Measurements from ENCODE around the gene ATP5ME. TPM values are rescaled to one million over a fixed set of nuclear protein-coding genes. Genes with fewer than 3 reads are reported as not detected.
A peak's percentile ranks its signal among the peaks of the same experiment; 100 is the strongest.

The ATP5ME gene
- total and polyA plus RNA-seq, 2 of the 13 experiments (the other 11 are each of a cell fraction or from before 2014, with no cell fraction given): 305 to 753 TPM

GRCh38 chr4:687048-687970 lies 13.2 kb upstream of the ATP5ME start (continued):
- TF ChIP-seq GZF1 (CRISPR knock-in tag; IDR thresholded peaks at IDR 0.05) (no peak), DR1 (CRISPR knock-in tag; IDR thresholded peaks at IDR 0.05) (peak; percentile 34), ARID4A (CRISPR knock-in tag; IDR thresholded peaks at IDR 0.05; ENCODE audit: borderline replicate concordance) (peak; percentile 59; the same call in 1 of the 2 replicates), EEA1 (CRISPR knock-in tag; IDR thresholded peaks at IDR 0.05; ENCODE audit: borderline replicate concordance) (no peak), MAX (IDR thresholded peaks at IDR 0.05) (no peak), ZIK1 (CRISPR knock-in tag; IDR thresholded peaks at IDR 0.05; ENCODE audit: borderline replicate concordance, low read depth) (peak; percentile 44; the same call in 1 of the 2 replicates), ZNF547 (CRISPR knock-in tag; IDR thresholded peaks at IDR 0.05) (0 out of 2 replicates have a peak, but pooled peaks have one; percentile 49), ZSCAN29 (CRISPR knock-in tag; conservative IDR thresholded peaks at IDR 0.05) (0 out of 2 replicates have a peak, but pooled peaks have one; percentile 57), CBX2 (IDR thresholded peaks at IDR 0.05; ENCODE audit: low read depth, low read length) (no peak), CBX2 (CRISPR knock-in tag; IDR thresholded peaks at IDR 0.05; ENCODE audit: low read depth) (no peak), ZNF678 (CRISPR knock-in tag; IDR thresholded peaks at IDR 0.05) (no peak), SUZ12 (IDR thresholded peaks at IDR 0.05; ENCODE audit: low read depth, low read length) (no peak), YY1 (IDR thresholded peaks at IDR 0.05; ENCODE audit: insufficient read depth, insufficient replicate concordance, low read depth, low read length) (no peak), ZBED4 (CRISPR knock-in tag; IDR thresholded peaks at IDR 0.05; ENCODE audit: borderline replicate concordance) (peak; percentile 54; the same call in 1 of the 2 replicates), HDAC1 (CRISPR knock-in tag; IDR thresholded peaks at IDR 0.05) (no peak), ZBTB20 (CRISPR knock-in tag; IDR thresholded peaks at IDR 0.05; ENCODE audit: borderline replicate concordance, low read depth) (0 out of 2 replicates have a peak, but pooled peaks have one; percentile 33)
- TF ChIP-seq, protein P1, sequence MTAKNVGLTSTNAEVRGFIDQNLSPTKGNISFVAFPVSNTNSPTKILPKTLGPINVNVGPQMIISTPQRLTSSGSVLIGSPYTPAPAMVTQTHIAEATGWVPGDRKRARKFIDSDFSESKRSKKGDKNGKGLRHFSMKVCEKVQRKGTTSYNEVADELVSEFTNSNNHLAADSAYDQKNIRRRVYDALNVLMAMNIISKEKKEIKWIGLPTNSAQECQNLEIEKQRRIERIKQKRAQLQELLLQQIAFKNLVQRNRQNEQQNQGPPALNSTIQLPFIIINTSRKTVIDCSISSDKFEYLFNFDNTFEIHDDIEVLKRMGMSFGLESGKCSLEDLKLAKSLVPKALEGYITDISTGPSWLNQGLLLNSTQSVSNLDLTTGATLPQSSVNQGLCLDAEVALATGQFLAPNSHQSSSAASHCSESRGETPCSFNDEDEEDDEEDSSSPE (CRISPR knock-in tag; IDR thresholded peaks at IDR 0.05): no peak; the same call in 1 of the 2 replicates
- TF ChIP-seq, protein P2, sequence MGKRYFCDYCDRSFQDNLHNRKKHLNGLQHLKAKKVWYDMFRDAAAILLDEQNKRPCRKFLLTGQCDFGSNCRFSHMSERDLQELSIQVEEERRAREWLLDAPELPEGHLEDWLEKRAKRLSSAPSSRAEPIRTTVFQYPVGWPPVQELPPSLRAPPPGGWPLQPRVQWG (CRISPR knock-in tag; IDR thresholded peaks at IDR 0.05; ENCODE audit: borderline replicate concordance, low read depth): no peak

Data from HepG2 (cell line).